ENCODE results near the gene ZNF516. TPM values are rescaled to one million over a fixed set of nuclear protein-coding genes. Genes with fewer than 3 reads are reported as not detected.

The ZNF516 gene
- total RNA-seq, 2 experiments from 2014 or later, result 2.5 to 3.3 TPM

GRCh38 chr18:76461692-76462325 lies 33.2 kb downstream of the ZNF516 start:
- Mint-ChIP-seq H3K27ac (no peak overlapping the region), H3K36me3 (ENCODE audit: low read depth) (no peaks in the 10 kb centered on the region), H3K4me3 (no peak overlapping the region), H3K27me3 (ENCODE audit: low read depth) (no peaks in the 10 kb centered on the region), H3K9me3 (ENCODE audit: insufficient read depth) (no peaks in the 10 kb centered on the region), H3K4me1 (ENCODE audit: low read depth) (peaks cover 9% of the 10 kb centered on the region)
- ChIA-PET CTCF (no interaction called here), POLR2A (no interaction called here)
- no peak for DNase-seq
- no peak for ATAC-seq

- DNase-seq (no peak), ATAC-seq (no peak)
- POLR2A ChIA-PET, result no interaction called here
- Mint-ChIP-seq H3K4me3 (no peak overlapping the region), H3K27me3 (ENCODE audit: low read depth) (no peaks in the 10 kb centered on the region), H3K4me1 (ENCODE audit: low read depth) (peaks cover 7% of the 10 kb centered on the region), H3K9me3 (ENCODE audit: insufficient read depth) (no peaks in the 10 kb centered on the region), H3K27ac (no peak overlapping the region), H3K36me3 (ENCODE audit: low read depth) (no peaks in the 10 kb centered on the region)
- CTCF ChIA-PET, result interaction anchor here (0.6 kb wide), 1 partner anchor 25 kb away, joined by 3 read pairs; no protein-coding TSS in a partner anchor
These were observed 33.9 kb downstream of the ZNF516 start for GRCh38 chr18:76461148-76461547.

- POLR2A ChIA-PET, result no interaction called here
- CTCF ChIA-PET, result interaction anchor here (0.6 kb wide), 1 partner anchor 24 kb away, joined by 3 read pairs; no protein-coding TSS in a partner anchor
- H3K9me3 Mint-ChIP-seq (ENCODE audit: insufficient read depth), result no peaks in the 10 kb centered on the region
- peaks cover 7% of the 10 kb centered on the region for H3K4me1 Mint-ChIP-seq (ENCODE audit: low read depth)
- ATAC-seq (no peak), DNase-seq (peak; percentile 8)
- H3K27me3 Mint-ChIP-seq (ENCODE audit: low read depth), result no peaks in the 10 kb centered on the region
- no peaks in the 10 kb centered on the region for H3K36me3 Mint-ChIP-seq (ENCODE audit: low read depth)
- H3K27ac Mint-ChIP-seq, result no peak overlapping the region
- no peak overlapping the region for H3K4me3 Mint-ChIP-seq
These were observed 34.6 kb downstream of the ZNF516 start for GRCh38 chr18:76460482-76460881.

- peaks cover 7% of the 10 kb centered on the region for H3K4me1 Mint-ChIP-seq (ENCODE audit: low read depth)
- H3K4me3 Mint-ChIP-seq, result no peak overlapping the region
- H3K27ac Mint-ChIP-seq, result no peak overlapping the region
- peaks cover 3% of the 10 kb centered on the region for H3K27me3 Mint-ChIP-seq (ENCODE audit: low read depth)
- H3K9me3 Mint-ChIP-seq (ENCODE audit: insufficient read depth), result no peaks in the 10 kb centered on the region
- no peak for ATAC-seq
- ChIA-PET POLR2A (no interaction called here), CTCF (no interaction called here)
- H3K36me3 Mint-ChIP-seq (ENCODE audit: low read depth), result no peaks in the 10 kb centered on the region
- no peak for DNase-seq
These were observed 35.2 kb downstream of the ZNF516 start for GRCh38 chr18:76459687-76460350.

GRCh38 chr18:76459312-76459686 lies 35.7 kb downstream of the ZNF516 start:
- Mint-ChIP-seq H3K36me3 (ENCODE audit: low read depth) (no peaks in the 10 kb centered on the region), H3K4me3 (no peak overlapping the region), H3K9me3 (ENCODE audit: insufficient read depth) (no peaks in the 10 kb centered on the region), H3K27ac (no peak overlapping the region), H3K27me3 (ENCODE audit: low read depth) (peaks cover 3% of the 10 kb centered on the region), H3K4me1 (ENCODE audit: low read depth) (peaks cover 7% of the 10 kb centered on the region)
- DNase-seq (no peak), ATAC-seq (no peak)
- CTCF ChIA-PET, result no interaction called here
- POLR2A ChIA-PET, result no interaction called here

GRCh38 chr18:76458522-76459311 lies 36.3 kb downstream of the ZNF516 start:
- no peak overlapping the region for H3K4me3 Mint-ChIP-seq
- DNase-seq (no peak), ATAC-seq (no peak)
- H3K27ac Mint-ChIP-seq, result no peak overlapping the region
- no peaks in the 10 kb centered on the region for H3K36me3 Mint-ChIP-seq (ENCODE audit: low read depth)
- CTCF ChIA-PET, result no interaction called here
- H3K9me3 Mint-ChIP-seq (ENCODE audit: insufficient read depth), result no peaks in the 10 kb centered on the region
- H3K4me1 Mint-ChIP-seq (ENCODE audit: low read depth), result peaks cover 7% of the 10 kb centered on the region
- POLR2A ChIA-PET, result no interaction called here
- peaks cover 5% of the 10 kb centered on the region for H3K27me3 Mint-ChIP-seq (ENCODE audit: low read depth)

GRCh38 chr18:76457957-76458356 lies 37.1 kb downstream of the ZNF516 start:
- H3K27ac Mint-ChIP-seq, result no peak overlapping the region
- H3K36me3 Mint-ChIP-seq (ENCODE audit: low read depth), result no peaks in the 10 kb centered on the region
- H3K9me3 Mint-ChIP-seq (ENCODE audit: insufficient read depth), result no peaks in the 10 kb centered on the region
- POLR2A ChIA-PET, result no interaction called here
- H3K4me3 Mint-ChIP-seq, result no peak overlapping the region
- DNase-seq (no peak), ATAC-seq (no peak)
- CTCF ChIA-PET, result no interaction called here
- H3K27me3 Mint-ChIP-seq (ENCODE audit: low read depth), result peaks cover 9% of the 10 kb centered on the region
- H3K4me1 Mint-ChIP-seq (ENCODE audit: low read depth), result peaks cover 7% of the 10 kb centered on the region

GRCh38 chr18:76457475-76457874 lies 37.6 kb downstream of the ZNF516 start:
- H3K27ac Mint-ChIP-seq, result no peak overlapping the region
- DNase-seq (no peak), ATAC-seq (no peak)
- ChIA-PET POLR2A (no interaction called here), CTCF (no interaction called here)
- H3K27me3 Mint-ChIP-seq (ENCODE audit: low read depth), result peaks cover 11% of the 10 kb centered on the region
- peaks cover 7% of the 10 kb centered on the region for H3K4me1 Mint-ChIP-seq (ENCODE audit: low read depth)
- H3K9me3 Mint-ChIP-seq (ENCODE audit: insufficient read depth), result no peaks in the 10 kb centered on the region
- no peaks in the 10 kb centered on the region for H3K36me3 Mint-ChIP-seq (ENCODE audit: low read depth)
- H3K4me3 Mint-ChIP-seq, result no peak overlapping the region

- H3K36me3 Mint-ChIP-seq (ENCODE audit: low read depth), result no peaks in the 10 kb centered on the region
- POLR2A ChIA-PET, result no interaction called here
- no peaks in the 10 kb centered on the region for H3K9me3 Mint-ChIP-seq (ENCODE audit: insufficient read depth)
- no peak overlapping the region for H3K4me3 Mint-ChIP-seq
- peaks cover 7% of the 10 kb centered on the region for H3K4me1 Mint-ChIP-seq (ENCODE audit: low read depth)
- H3K27ac Mint-ChIP-seq, result no peak overlapping the region
- ATAC-seq, result no peak
- peaks cover 12% of the 10 kb centered on the region for H3K27me3 Mint-ChIP-seq (ENCODE audit: low read depth)
- DNase-seq, result no peak
- CTCF ChIA-PET, result no interaction called here
These were observed 38.2 kb downstream of the ZNF516 start for GRCh38 chr18:76456823-76457222.

- no peaks in the 10 kb centered on the region for H3K9me3 Mint-ChIP-seq (ENCODE audit: insufficient read depth)
- peaks cover 11% of the 10 kb centered on the region for H3K4me1 Mint-ChIP-seq (ENCODE audit: low read depth)
- CTCF ChIA-PET, result no interaction called here
- no peak overlapping the region for H3K27ac Mint-ChIP-seq
- H3K27me3 Mint-ChIP-seq (ENCODE audit: low read depth), result peaks cover 16% of the 10 kb centered on the region
- no peak overlapping the region for H3K4me3 Mint-ChIP-seq
- DNase-seq (no peak), ATAC-seq (no peak)
- H3K36me3 Mint-ChIP-seq (ENCODE audit: low read depth), result no peaks in the 10 kb centered on the region
- POLR2A ChIA-PET, result no interaction called here
These were observed 38.9 kb downstream of the ZNF516 start for GRCh38 chr18:76456018-76456750.

- Mint-ChIP-seq H3K27me3 (ENCODE audit: low read depth) (peaks cover 18% of the 10 kb centered on the region), H3K4me1 (ENCODE audit: low read depth) (peaks cover 18% of the 10 kb centered on the region), H3K4me3 (no peak overlapping the region), H3K9me3 (ENCODE audit: insufficient read depth) (no peaks in the 10 kb centered on the region), H3K36me3 (ENCODE audit: low read depth) (no peaks in the 10 kb centered on the region), H3K27ac (no peak overlapping the region)
- ChIA-PET CTCF (no interaction called here), POLR2A (no interaction called here)
- ATAC-seq, result no peak
- DNase-seq, result no peak
These were observed 39.9 kb downstream of the ZNF516 start for GRCh38 chr18:76455003-76455676.
